HG02981 (cell line): ENCODE measurements around the gene GDPGP1.

ENCODE experiments used
- ATAC-seq: cut with Tn5 transposase; IDR thresholded peaks from one replicate; pipeline ENCODE4 v1.9.1; 2021; ENCODE audit warnings: mild to moderate bottlenecking, moderate library complexity; ENCODE audit not compliant: unreplicated experiment

GDPGP1 gene

GRCh38 chr15:90223441-90224165 lies 10.4 kb upstream of the GDPGP1 start:
- ATAC-seq = no peak

GRCh38 chr15:90225047-90225446 lies 9.0 kb upstream of the GDPGP1 start:
- ATAC-seq = no peak

GRCh38 chr15:90225504-90226234 lies 8.3 kb upstream of the GDPGP1 start:
- no peak for ATAC-seq

GRCh38 chr15:90227336-90227735 lies 6.7 kb upstream of the GDPGP1 start:
- no peak for ATAC-seq

- no peak for ATAC-seq
Measured at GRCh38 chr15:90227816-90228772, 5.9 kb upstream of the GDPGP1 start.

- ATAC-seq = no peak
Measured at GRCh38 chr15:90228960-90229359, 5.0 kb upstream of the GDPGP1 start.

- no peak for ATAC-seq
Measured at GRCh38 chr15:90230071-90230494, 3.9 kb upstream of the GDPGP1 start.

GRCh38 chr15:90230610-90231009 lies 3.4 kb upstream of the GDPGP1 start:
- ATAC-seq = no peak

- ATAC-seq = no peak
Measured at GRCh38 chr15:90231028-90232017, 2.7 kb upstream of the GDPGP1 start.

- no peak for ATAC-seq
Measured at GRCh38 chr15:90232196-90232595, 1.8 kb upstream of the GDPGP1 start.

GRCh38 chr15:90232941-90233386 lies 1.0 kb upstream of the GDPGP1 start:
- ATAC-seq = no peak

- ATAC-seq = peak; percentile 89
Measured at GRCh38 chr15:90233387-90234095, 468 bp upstream of the GDPGP1 start, which contains the start of gene CIB1. CIB1 (minus strand) TSS chr15:90233941; CDS start chr15:90233885, 56 bp downstream.

- no peak for ATAC-seq
Measured at GRCh38 chr15:90239371-90239770, 5.4 kb downstream of the GDPGP1 start.

GRCh38 chr15:90240856-90241255 lies 6.8 kb downstream of the GDPGP1 start:
- no peak for ATAC-seq

- ATAC-seq = no peak
Measured at GRCh38 chr15:90241343-90242192, 7.6 kb downstream of the GDPGP1 start.

GRCh38 chr15:90243943-90244639 lies 10.1 kb downstream of the GDPGP1 start:
- no peak for ATAC-seq

GRCh38 chr15:90248789-90249202 lies 14.8 kb downstream of the GDPGP1 start:
- ATAC-seq = no peak
